NCI-H226 (cell line): ENCODE measurements around the gene RPLP2.
A peak's percentile ranks its signal among the peaks of the same experiment; 100 is the strongest.

Source experiments
- DNase-seq: peaks from one replicate; pipeline ENCODE4 v3.0.0-alpha.2; 2015

The RPLP2 gene

GRCh38 chr11:792535-792821, 17.3 kb upstream of the RPLP2 start:
- no peak for DNase-seq

- no peak for DNase-seq
Measured at GRCh38 chr11:792873-793272, 16.9 kb upstream of the RPLP2 start.

- DNase-seq: no peak
Measured at GRCh38 chr11:793556-793955, 16.2 kb upstream of the RPLP2 start.

- DNase-seq: no peak
Measured at GRCh38 chr11:794013-794765, 15.6 kb upstream of the RPLP2 start.

GRCh38 chr11:794766-795633, 14.8 kb upstream of the RPLP2 start:
- peak; percentile 51 for DNase-seq

GRCh38 chr11:795634-796564, 13.9 kb upstream of the RPLP2 start:
- DNase-seq: peak; percentile 83

- DNase-seq: no peak
Measured at GRCh38 chr11:796565-797295, 13.0 kb upstream of the RPLP2 start.

- DNase-seq: peak; percentile 67
Measured at GRCh38 chr11:797296-798092, 12.3 kb upstream of the RPLP2 start.

GRCh38 chr11:798093-798713, 11.6 kb upstream of the RPLP2 start, which contains the start of gene SLC25A22:
TSS of gene SLC25A22 (minus strand) at chr11:798281. CDS start at chr11:795006, 3,275 bp downstream.
- peak; percentile 66 for DNase-seq

GRCh38 chr11:799641-800316, 10.0 kb upstream of the RPLP2 start:
- DNase-seq: no peak

- no peak for DNase-seq
Measured at GRCh38 chr11:800473-800872, 9.3 kb upstream of the RPLP2 start.

GRCh38 chr11:801097-801780, 8.5 kb upstream of the RPLP2 start:
- DNase-seq: no peak

- DNase-seq: no peak
Measured at GRCh38 chr11:802018-802617, 7.6 kb upstream of the RPLP2 start.

GRCh38 chr11:802693-803466, 6.9 kb upstream of the RPLP2 start:
- no peak for DNase-seq

GRCh38 chr11:803467-803742, 6.4 kb upstream of the RPLP2 start:
- DNase-seq: no peak

GRCh38 chr11:803770-804598, 5.8 kb upstream of the RPLP2 start:
- no peak for DNase-seq

- no peak for DNase-seq
Measured at GRCh38 chr11:804599-804964, 5.2 kb upstream of the RPLP2 start.
